ENCODE measurements around the gene SYNE1.
"Not testable (repeated sequence)": the region's sequence is repeated elsewhere in the genome, so short reads cannot be mapped to it uniquely, and the experiment has no call there.

Gene SYNE1

DNA sequence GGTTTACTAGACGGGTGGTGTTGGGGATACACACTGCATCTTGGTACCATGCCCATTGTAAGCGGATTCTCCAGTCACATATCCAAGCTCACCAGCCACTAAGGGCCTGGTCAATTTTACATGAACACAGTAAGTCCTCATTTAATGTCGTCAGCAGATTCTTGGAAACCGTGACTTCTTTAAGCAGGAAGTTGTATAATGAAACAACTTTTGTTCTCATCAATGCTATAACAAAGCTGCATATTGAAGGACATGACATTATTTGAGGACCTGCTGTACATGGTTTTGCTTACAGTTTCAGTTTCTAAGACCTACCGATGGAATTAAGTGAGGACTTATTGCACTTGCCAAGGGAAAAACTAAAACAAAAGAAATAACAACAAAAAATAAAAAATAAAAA, 295.6 kb downstream of the SYNE1 start:
- H3K36me3 ChIP-seq = no peaks in the 10 kb centered on the region
- H3K9me3 ChIP-seq (ENCODE audit: severe bottlenecking) = no peaks in the 10 kb centered on the region
- TF ChIP-seq CTCF (IDR thresholded peaks at IDR 0.05; ENCODE audit: low read depth, low read length) = no peak
- no peak for DNase-seq
- no peaks in the 10 kb centered on the region for H3K27me3 ChIP-seq (ENCODE audit: insufficient read depth, low read depth, severe bottlenecking)
- no peak overlapping the region for H3K4me3 ChIP-seq (ENCODE audit: low read depth, low read length)
- no peak overlapping the region for H3K27ac ChIP-seq

DNA sequence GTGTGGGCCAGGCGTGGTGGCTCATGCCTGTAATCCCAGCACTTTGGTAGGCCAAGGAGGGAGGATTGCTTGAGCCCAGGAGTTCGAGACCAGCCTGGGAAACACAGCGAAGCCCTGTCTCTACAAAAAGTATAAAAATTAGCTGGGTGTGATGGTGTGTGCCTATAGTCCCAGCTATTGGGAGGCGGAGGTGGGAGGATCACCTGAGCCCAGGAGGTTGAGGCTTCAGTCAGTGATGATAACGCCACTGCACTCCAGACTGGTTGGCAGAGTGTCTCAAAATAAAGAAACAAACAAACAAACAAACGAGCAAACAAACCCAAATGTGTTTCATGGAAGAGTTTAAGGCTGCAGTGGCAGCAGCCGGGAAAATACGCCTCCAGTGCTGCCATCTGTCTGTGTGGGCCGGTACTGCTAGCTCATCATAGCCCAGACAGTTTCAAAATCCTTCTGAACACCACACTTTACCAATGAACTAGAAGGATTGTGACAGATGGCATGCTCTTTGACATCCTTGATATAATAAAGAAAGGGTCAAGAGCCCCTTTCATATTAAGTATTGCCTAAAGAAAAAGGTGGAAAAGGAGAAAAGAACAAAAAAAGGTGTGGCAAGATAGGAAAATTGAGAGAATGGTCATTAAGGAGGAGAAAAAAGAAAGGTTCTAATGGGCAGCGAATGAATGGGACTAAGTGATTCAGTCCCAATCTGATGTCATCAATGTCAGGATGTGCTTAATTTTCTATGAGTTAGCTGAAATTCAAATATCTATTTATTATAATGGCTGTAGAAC, 298.6 kb downstream of the SYNE1 start:
- Histone ChIP-seq H3K27me3 (ENCODE audit: insufficient read depth, low read depth, severe bottlenecking) (no peaks in the 10 kb centered on the region), H3K27ac (no peak overlapping the region), H3K9me3 (ENCODE audit: severe bottlenecking) (no peaks in the 10 kb centered on the region), H3K4me3 (ENCODE audit: low read depth, low read length) (no peak overlapping the region), H3K36me3 (no peaks in the 10 kb centered on the region)
- DNase-seq = peak; percentile 37
- peak; percentile 89 for TF ChIP-seq CTCF (IDR thresholded peaks at IDR 0.05; ENCODE audit: low read depth, low read length)

- Histone ChIP-seq H3K36me3 (no peaks in the 10 kb centered on the region), H3K4me3 (ENCODE audit: low read depth, low read length) (no peak overlapping the region), H3K27me3 (ENCODE audit: insufficient read depth, low read depth, severe bottlenecking) (no peaks in the 10 kb centered on the region), H3K27ac (no peak overlapping the region), H3K9me3 (ENCODE audit: severe bottlenecking) (no peaks in the 10 kb centered on the region)
- no peak for TF ChIP-seq CTCF (IDR thresholded peaks at IDR 0.05; ENCODE audit: low read depth, low read length)
- no peak for DNase-seq
These were observed 302.6 kb downstream of the SYNE1 start for GRCh38 chr6:152334555-152334954.

DNA sequence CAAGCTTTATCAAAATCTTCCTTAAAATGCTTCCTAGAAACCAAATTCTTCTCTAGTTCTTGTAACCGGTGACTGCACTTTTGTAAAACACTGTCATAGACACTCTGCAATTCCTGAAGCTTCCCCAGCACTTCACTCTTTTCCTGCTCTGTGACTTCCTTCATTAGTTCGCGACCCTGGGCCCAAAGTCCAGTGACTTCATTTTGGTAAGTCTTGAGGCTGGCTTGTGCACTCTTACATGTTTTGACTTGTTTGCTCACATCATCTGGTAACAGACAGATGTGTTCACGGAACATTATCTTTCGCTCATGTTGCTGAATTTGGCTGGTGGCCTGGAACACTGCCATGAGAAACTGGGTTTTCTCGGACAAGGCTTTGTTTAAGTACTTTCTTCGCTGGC, 306.2 kb downstream of the SYNE1 start:
- H3K27me3 ChIP-seq (ENCODE audit: insufficient read depth, low read depth, severe bottlenecking) = no peaks in the 10 kb centered on the region
- no peak overlapping the region for H3K4me3 ChIP-seq (ENCODE audit: low read depth, low read length)

GRCh38 chr6:152329638-152330448, 307.3 kb downstream of the SYNE1 start:
- no peak for TF ChIP-seq CTCF (IDR thresholded peaks at IDR 0.05; ENCODE audit: low read depth, low read length)
- H3K9me3 ChIP-seq (ENCODE audit: severe bottlenecking) = no peaks in the 10 kb centered on the region
- DNase-seq = no peak
- H3K36me3 ChIP-seq = no peaks in the 10 kb centered on the region
- H3K4me3 ChIP-seq (ENCODE audit: low read depth, low read length) = no peak overlapping the region
- H3K27ac ChIP-seq = no peak overlapping the region
- H3K27me3 ChIP-seq (ENCODE audit: insufficient read depth, low read depth, severe bottlenecking) = no peaks in the 10 kb centered on the region

More for the DNA sequence above, 306.2 kb downstream of the SYNE1 start:
- Histone ChIP-seq H3K9me3 (ENCODE audit: severe bottlenecking) (no peaks in the 10 kb centered on the region), H3K27ac (no peak overlapping the region), H3K36me3 (no peaks in the 10 kb centered on the region)
- no peak for TF ChIP-seq CTCF (IDR thresholded peaks at IDR 0.05; ENCODE audit: low read depth, low read length)
- no peak for DNase-seq

DNA sequence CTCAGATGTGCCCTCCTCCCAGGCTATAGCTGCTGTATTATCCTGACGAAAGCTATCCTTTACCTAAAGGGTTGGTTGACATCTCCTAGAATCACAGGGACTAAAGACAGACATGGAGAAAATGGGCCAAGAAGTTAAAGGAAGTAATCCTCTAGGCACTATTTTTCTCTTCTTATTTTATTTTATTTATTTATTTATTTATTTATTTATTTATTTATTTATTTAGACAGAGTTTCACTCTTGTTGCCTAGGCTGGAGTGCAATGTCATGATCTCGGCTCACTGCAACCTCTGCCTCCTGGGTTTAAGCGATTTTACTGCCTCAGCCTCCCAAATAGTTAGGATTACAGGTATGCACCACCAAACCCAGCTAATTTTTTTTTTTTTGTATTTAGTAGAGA, 309.0 kb downstream of the SYNE1 start:
- not testable (repeated sequence) for H3K27ac ChIP-seq; H3K27me3 ChIP-seq (ENCODE audit: insufficient read depth, low read depth, severe bottlenecking); H3K4me3 ChIP-seq (ENCODE audit: low read depth, low read length); DNase-seq; H3K9me3 ChIP-seq (ENCODE audit: severe bottlenecking); H3K36me3 ChIP-seq

All from WERI-Rb-1 (cell line).